Gastroesophageal sphincter (tissue), 3 donors: ENCODE results near the gene BOC.

Source experiments
- POLR2A ChIP-seq, 2 donors: fragments of 450-650 bp; IDR thresholded peaks; one replicate each; pipeline ENCODE4 v1.6.1; 2017; ENCODE audit warnings: antibody characterized with exemption in 2 of 2, mild to moderate bottlenecking in 2 of 2, moderate library complexity in 1 of 2
- POLR2AphosphoS5 ChIP-seq: sonication (generic); formaldehyde crosslinking; IDR thresholded peaks from one replicate; pipeline ENCODE4 v1.6.1; 2017; ENCODE audit warnings: antibody characterized with exemption
- TF ChIP-seq, protein P1 (sequence below), 4 experiments: fragments of 200-600 bp in 2 of 4; fragments of 450-650 bp in 2 of 4; sonication (generic) in 1 of 4; IDR thresholded peaks; one replicate each; pipeline ENCODE4 v1.5.1; 2017 to 2019; ENCODE audit warnings: antibody characterized with exemption in 4 of 4, mild to moderate bottlenecking in 2 of 4, moderate library complexity in 2 of 4

DNA sequence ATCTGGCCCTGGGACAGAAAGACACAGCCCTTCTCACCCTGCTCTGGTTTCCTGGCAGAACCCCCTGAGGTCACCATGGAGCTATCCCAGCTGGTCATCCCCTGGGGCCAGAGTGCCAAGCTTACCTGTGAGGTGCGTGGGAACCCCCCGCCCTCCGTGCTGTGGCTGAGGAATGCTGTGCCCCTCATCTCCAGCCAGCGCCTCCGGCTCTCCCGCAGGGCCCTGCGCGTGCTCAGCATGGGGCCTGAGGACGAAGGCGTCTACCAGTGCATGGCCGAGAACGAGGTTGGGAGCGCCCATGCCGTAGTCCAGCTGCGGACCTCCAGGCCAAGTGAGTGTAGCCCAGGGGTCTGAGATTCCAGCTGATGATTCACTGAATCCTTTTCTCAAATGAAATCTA is 61.7 kb downstream of the BOC start:
- TF ChIP-seq, protein P1, sequence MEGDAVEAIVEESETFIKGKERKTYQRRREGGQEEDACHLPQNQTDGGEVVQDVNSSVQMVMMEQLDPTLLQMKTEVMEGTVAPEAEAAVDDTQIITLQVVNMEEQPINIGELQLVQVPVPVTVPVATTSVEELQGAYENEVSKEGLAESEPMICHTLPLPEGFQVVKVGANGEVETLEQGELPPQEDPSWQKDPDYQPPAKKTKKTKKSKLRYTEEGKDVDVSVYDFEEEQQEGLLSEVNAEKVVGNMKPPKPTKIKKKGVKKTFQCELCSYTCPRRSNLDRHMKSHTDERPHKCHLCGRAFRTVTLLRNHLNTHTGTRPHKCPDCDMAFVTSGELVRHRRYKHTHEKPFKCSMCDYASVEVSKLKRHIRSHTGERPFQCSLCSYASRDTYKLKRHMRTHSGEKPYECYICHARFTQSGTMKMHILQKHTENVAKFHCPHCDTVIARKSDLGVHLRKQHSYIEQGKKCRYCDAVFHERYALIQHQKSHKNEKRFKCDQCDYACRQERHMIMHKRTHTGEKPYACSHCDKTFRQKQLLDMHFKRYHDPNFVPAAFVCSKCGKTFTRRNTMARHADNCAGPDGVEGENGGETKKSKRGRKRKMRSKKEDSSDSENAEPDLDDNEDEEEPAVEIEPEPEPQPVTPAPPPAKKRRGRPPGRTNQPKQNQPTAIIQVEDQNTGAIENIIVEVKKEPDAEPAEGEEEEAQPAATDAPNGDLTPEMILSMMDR (IDR thresholded peaks at IDR 0.05) = no peak
- TF ChIP-seq POLR2AphosphoS5 = no peak
- TF ChIP-seq POLR2A (IDR thresholded peaks at IDR 0.05) = no peak
